HEK293 (cell line): ENCODE measurements around the gene OBSL1.

Source experiments
- CTCF ChIA-PET: fragments of 350-600 bp; formaldehyde crosslinking; extraction: SDS; loops from one replicate; lab custom pipeline; 2021; ENCODE audit warnings: antibody characterized with exemption; lab: Yijun Ruan, JAX
- POLR2A ChIA-PET: fragments of 300-600 bp; formaldehyde crosslinking; extraction: SDS; loops from one replicate; lab custom pipeline; 2020; ENCODE audit warnings: antibody characterized with exemption, inconsistent platforms; lab: Yijun Ruan, JAX
- H3K27ac ChIP-seq: fragments of 200-500 bp; sonication (Bioruptor generic); 2 replicates; pipeline ENCODE4 v1.5.1; 2014; ENCODE audit warnings: low read depth, low read length, control low read depth, inconsistent platforms; ENCODE audit errors: extremely low read depth
- H3K36me3 ChIP-seq, 2 experiments: fragments of 200-500 bp in 1 of 2; sonication (Bioruptor generic) in 1 of 2; 1 replicate in 1 of 2; 2 replicates in 1 of 2; pipeline ENCODE4 v1.5.1; 2014 to 2017; ENCODE audit warnings: inconsistent platforms in 2 of 2, low read length in 2 of 2; ENCODE audit not compliant: control insufficient read depth in 2 of 2, insufficient read depth in 1 of 2
- H3K4me1 ChIP-seq: fragments of 200-500 bp; sonication (Bioruptor generic); 2 replicates; pipeline ENCODE4 v1.5.1; 2014; ENCODE audit warnings: mild to moderate bottlenecking, low read length, inconsistent platforms; ENCODE audit not compliant: control insufficient read depth, insufficient read depth
- H3K4me3 ChIP-seq: 2 replicates; pipeline ENCODE4 v1.5.1; 2011; ENCODE audit warnings: low read depth, mild to moderate bottlenecking, control low read depth, low read length, moderate library complexity
- H3K9me3 ChIP-seq: fragments of 200-500 bp; sonication (Bioruptor generic); 2 replicates; pipeline ENCODE4 v1.5.1; 2014; ENCODE audit warnings: low read depth, low read length, inconsistent platforms; ENCODE audit not compliant: control insufficient read depth, insufficient read depth
- IKZF3 ChIP-seq: fragments of 450-650 bp; IDR thresholded peaks from 2 replicates; pipeline ENCODE4 v1.5.0; 2018; ENCODE audit warnings: missing biosample characterization, mild to moderate bottlenecking, missing genetic modification characterization, moderate library complexity
- MEIS1 ChIP-seq: sonication (generic); formaldehyde crosslinking; IDR thresholded peaks from 2 replicates; pipeline ENCODE4 v1.8.1; 2022; ENCODE audit warnings: missing genetic modification reagents, mild to moderate bottlenecking, borderline replicate concordance
- SP7 ChIP-seq: fragments of 450-650 bp; formaldehyde crosslinking; IDR thresholded peaks from 2 replicates; pipeline ENCODE4 v1.5.1; 2016; ENCODE audit warnings: missing biosample characterization, missing genetic modification characterization
- ZBTB17 ChIP-seq: fragments of 450-650 bp; formaldehyde crosslinking; IDR thresholded peaks from 2 replicates; pipeline ENCODE4 v1.5.1; 2016; ENCODE audit warnings: missing biosample characterization, missing genetic modification characterization
- ZBTB44 ChIP-seq: fragments of 450-650 bp; IDR thresholded peaks from 2 replicates; pipeline ENCODE4 v1.5.1; 2018; ENCODE audit warnings: missing biosample characterization, mild to moderate bottlenecking, missing genetic modification characterization
- ZBTB48 ChIP-seq: fragments of 450-650 bp; formaldehyde crosslinking; IDR thresholded peaks from 2 replicates; pipeline ENCODE4 v1.5.1; 2016; ENCODE audit warnings: missing biosample characterization, missing genetic modification characterization
- ZNF10 ChIP-seq: fragments of 450-650 bp; formaldehyde crosslinking; IDR thresholded peaks from 2 replicates; pipeline ENCODE4 v1.5.1; 2017; ENCODE audit warnings: missing biosample characterization, missing genetic modification characterization
- ZNF140 ChIP-seq: fragments of 450-650 bp; formaldehyde crosslinking; IDR thresholded peaks from 2 replicates; pipeline ENCODE4 v1.5.1; 2016; ENCODE audit warnings: missing biosample characterization, missing genetic modification characterization
- ZNF239 ChIP-seq: fragments of 450-650 bp; formaldehyde crosslinking; IDR thresholded peaks from 2 replicates; pipeline ENCODE4 v1.5.1; 2016; ENCODE audit warnings: missing biosample characterization, missing genetic modification characterization
- ZNF37A ChIP-seq: fragments of 450-650 bp; IDR thresholded peaks from 2 replicates; pipeline ENCODE4 v1.5.1; 2018; ENCODE audit warnings: missing biosample characterization, missing genetic modification characterization
- ZNF530 ChIP-seq: fragments of 450-650 bp; formaldehyde crosslinking; IDR thresholded peaks from 2 replicates; pipeline ENCODE4 v1.5.1; 2016; ENCODE audit warnings: low read depth, missing biosample characterization, missing genetic modification characterization
- ZNF692 ChIP-seq: fragments of 450-650 bp; formaldehyde crosslinking; IDR thresholded peaks from 2 replicates; pipeline ENCODE4 v1.5.1; 2016; ENCODE audit warnings: missing biosample characterization, missing genetic modification characterization
- TF ChIP-seq, protein P1 (sequence below): fragments of 450-650 bp; formaldehyde crosslinking; IDR thresholded peaks from 2 replicates; pipeline ENCODE4 v1.5.1; 2016; ENCODE audit warnings: missing biosample characterization, missing genetic modification characterization
- TF ChIP-seq, protein P2 (sequence below): fragments of 450-650 bp; formaldehyde crosslinking; IDR thresholded peaks from 2 replicates; pipeline ENCODE4 v1.5.1; 2016; ENCODE audit warnings: missing biosample characterization, missing genetic modification characterization

Gene OBSL1

GRCh38 chr2:219525533-219526232 is 45.7 kb downstream of the OBSL1 start:
- Histone ChIP-seq H3K4me3 (no peak overlapping the region), H3K9me3 (no peaks in the 10 kb centered on the region), H3K27ac (no peak overlapping the region), H3K4me1 (peaks cover 7% of the 10 kb centered on the region), H3K36me3 (no peaks in the 10 kb centered on the region)
- CTCF ChIA-PET: interaction anchor here (0.6 to 9.7 kb wide), 9 partner anchors 9 to 231 kb away, joined by 3 to 252 read pairs (median 5); partner anchors contain the start of genes ASIC4 and GMPPA
- TF ChIP-seq ZBTB48 (tag by site-specific recombination): 0 out of 2 replicates have a peak, but pooled peaks have one; percentile 15
- TF ChIP-seq, protein P1, sequence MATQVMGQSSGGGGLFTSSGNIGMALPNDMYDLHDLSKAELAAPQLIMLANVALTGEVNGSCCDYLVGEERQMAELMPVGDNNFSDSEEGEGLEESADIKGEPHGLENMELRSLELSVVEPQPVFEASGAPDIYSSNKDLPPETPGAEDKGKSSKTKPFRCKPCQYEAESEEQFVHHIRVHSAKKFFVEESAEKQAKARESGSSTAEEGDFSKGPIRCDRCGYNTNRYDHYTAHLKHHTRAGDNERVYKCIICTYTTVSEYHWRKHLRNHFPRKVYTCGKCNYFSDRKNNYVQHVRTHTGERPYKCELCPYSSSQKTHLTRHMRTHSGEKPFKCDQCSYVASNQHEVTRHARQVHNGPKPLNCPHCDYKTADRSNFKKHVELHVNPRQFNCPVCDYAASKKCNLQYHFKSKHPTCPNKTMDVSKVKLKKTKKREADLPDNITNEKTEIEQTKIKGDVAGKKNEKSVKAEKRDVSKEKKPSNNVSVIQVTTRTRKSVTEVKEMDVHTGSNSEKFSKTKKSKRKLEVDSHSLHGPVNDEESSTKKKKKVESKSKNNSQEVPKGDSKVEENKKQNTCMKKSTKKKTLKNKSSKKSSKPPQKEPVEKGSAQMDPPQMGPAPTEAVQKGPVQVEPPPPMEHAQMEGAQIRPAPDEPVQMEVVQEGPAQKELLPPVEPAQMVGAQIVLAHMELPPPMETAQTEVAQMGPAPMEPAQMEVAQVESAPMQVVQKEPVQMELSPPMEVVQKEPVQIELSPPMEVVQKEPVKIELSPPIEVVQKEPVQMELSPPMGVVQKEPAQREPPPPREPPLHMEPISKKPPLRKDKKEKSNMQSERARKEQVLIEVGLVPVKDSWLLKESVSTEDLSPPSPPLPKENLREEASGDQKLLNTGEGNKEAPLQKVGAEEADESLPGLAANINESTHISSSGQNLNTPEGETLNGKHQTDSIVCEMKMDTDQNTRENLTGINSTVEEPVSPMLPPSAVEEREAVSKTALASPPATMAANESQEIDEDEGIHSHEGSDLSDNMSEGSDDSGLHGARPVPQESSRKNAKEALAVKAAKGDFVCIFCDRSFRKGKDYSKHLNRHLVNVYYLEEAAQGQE (tag by site-specific recombination): 0 out of 2 replicates have a peak, but pooled peaks have one; percentile 45
- no peak for TF ChIP-seq ZNF37A
- TF ChIP-seq ZBTB17 (tag by site-specific recombination): 0 out of 2 replicates have a peak, but pooled peaks have one; percentile 20
- TF ChIP-seq ZNF692 (tag by site-specific recombination): no peak
- 0 out of 2 replicates have a peak, but pooled peaks have one; percentile 24 for TF ChIP-seq SP7 (tag by site-specific recombination)
- POLR2A ChIA-PET: no interaction called here

DNA sequence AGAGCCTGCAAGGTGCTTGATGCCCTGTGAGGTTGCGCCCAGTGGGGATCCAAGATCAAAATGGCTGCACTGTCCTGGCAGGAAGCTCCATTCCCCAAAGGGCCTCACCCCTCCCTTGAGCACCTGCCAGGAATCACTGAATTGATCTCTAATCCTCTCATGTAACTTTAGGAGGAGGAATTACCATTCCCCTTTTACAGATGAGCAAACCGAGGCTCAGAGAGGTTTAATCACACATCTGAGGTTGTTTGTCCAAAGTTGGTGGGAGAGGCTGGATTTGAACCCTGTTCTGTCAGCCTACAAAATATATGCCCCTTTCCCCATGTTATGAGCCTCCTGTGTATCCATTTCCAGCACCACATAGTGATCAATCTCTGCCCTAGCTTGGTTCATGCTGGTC is 46.5 kb downstream of the OBSL1 start:
- H3K9me3 ChIP-seq: no peaks in the 10 kb centered on the region
- ChIA-PET POLR2A (no interaction called here), CTCF (interaction anchor here (0.6 to 9.7 kb wide), 7 partner anchors 14 to 514 kb away, joined by 3 to 196 read pairs (median 8); partner anchors contain the start of genes ASIC4 and GMPPA)
- H3K4me3 ChIP-seq: no peak overlapping the region
- H3K36me3 ChIP-seq: no peaks in the 10 kb centered on the region
- no peak for TF ChIP-seq ZBTB44 (tag by site-specific recombination)
- TF ChIP-seq, protein P1 (tag by site-specific recombination): no peak
- TF ChIP-seq MEIS1 (CRISPR knock-in tag): no peak
- TF ChIP-seq ZNF140 (tag by site-specific recombination): no peak
- no peak for TF ChIP-seq ZNF530 (tag by site-specific recombination)
- TF ChIP-seq, protein P2, sequence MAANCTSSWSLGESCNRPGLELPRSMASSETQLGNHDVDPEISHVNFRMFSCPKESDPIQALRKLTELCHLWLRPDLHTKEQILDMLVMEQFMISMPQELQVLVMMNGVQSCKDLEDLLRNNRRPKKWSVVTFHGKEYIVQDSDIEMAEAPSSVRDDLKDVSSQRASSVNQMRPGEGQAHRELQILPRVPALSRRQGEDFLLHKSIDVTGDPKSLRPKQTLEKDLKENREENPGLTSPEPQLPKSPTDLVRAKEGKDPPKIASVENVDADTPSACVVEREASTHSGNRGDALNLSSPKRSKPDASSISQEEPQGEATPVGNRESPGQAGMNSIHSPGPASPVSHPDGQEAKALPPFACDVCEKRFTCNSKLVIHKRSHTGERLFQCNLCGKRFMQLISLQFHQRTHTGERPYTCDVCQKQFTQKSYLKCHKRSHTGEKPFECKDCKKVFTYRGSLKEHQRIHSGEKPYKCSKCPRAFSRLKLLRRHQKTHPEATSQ (tag by site-specific recombination): no peak
- no peak for TF ChIP-seq ZNF239 (tag by site-specific recombination)
- TF ChIP-seq ZNF10 (tag by site-specific recombination): no peak
- TF ChIP-seq IKZF3 (tag by site-specific recombination): no peak
- H3K4me1 ChIP-seq: peaks cover 7% of the 10 kb centered on the region
- H3K27ac ChIP-seq: no peak overlapping the region
